ENCODE data around the gene MRPL57. TPM values are rescaled to one million over a fixed set of nuclear protein-coding genes. Genes with fewer than 3 reads are reported as not detected.
A peak's percentile ranks its signal among the peaks of the same experiment; 100 is the strongest.
"Not testable (repeated sequence)": the region's sequence is repeated elsewhere in the genome, so short reads cannot be mapped to it uniquely, and the experiment has no call there.

Gene MRPL57
- total RNA-seq, 5 donors from 2014 or later (not counting 1 experiment from before 2014, with no cell fraction given): 11.0 to 18.6 (median 16.4) TPM

DNA sequence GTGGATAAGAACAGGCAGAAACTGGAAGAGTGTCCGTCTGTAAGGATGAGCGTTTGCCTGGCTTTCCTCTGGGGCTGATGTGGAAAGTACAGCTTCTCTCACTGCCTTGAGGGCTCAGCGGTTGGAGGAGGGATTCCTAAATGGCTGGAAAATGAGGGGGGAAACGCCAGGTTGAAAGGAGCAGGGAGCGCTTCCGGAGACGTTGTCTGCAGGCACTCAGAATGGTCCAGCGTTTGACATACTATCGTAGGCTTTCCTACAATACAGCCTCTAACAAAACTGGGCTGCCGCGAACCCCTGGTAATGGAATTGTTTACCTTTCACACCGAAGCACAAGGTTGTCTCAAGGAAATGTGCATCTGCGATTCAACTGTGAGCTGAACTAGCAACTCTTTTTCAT, 39.9 kb downstream of the MRPL57 start:
- POLR2A ChIA-PET: no interaction called here
- H3K27me3 Mint-ChIP-seq: peaks cover 25 to 27% of the 10 kb centered on the region in 2 donors

DNA sequence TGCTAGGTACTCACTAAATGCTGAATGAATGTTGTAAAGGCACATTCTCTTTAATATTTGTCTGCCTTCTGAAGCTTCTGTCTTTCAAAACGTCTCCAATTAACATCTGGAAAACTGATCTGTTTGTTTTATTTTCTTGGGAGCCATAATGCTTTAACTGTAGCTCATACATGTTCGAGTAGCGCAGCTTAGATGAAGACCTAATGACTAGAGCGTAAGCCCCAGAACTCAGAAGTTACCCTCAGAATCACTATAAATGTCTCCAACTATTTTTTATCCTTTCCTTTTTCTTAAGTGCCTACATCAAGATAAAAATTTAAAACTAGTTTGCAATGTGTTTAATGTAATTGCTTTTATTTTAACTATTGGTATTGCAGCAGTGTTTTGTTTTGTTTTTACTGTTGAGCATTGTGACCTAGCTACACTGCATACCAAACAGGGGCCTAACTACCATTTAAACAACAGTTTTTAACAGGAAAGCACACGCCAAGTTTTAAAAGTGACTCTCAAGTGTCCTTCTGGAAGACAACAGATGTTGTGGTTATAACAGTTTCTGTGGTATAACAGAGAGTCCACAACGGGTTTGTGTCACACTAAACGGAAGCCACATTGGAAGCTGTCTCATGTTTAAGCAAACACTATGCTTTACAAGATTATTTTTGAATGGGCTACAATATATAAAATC, 42.0 kb downstream of the MRPL57 start:
- no peak overlapping the region for H3K27ac ChIP-seq (ENCODE audit: low read length)
- CTCF ChIA-PET: interaction anchor here (0.7 to 0.9 kb wide), 3 partner anchors 259 to 1015 kb away, joined by 3 read pairs; no protein-coding TSS in a partner anchor
- H3K4me3 ChIP-seq (ENCODE audit: control insufficient read depth in 1 of 2, extremely low read depth in 1 of 2, low read length in 1 of 2): no peak overlapping the region
- H3K36me3 ChIP-seq (ENCODE audit: control insufficient read depth in 2 of 2, extremely low read depth in 1 of 2, insufficient read depth in 1 of 2, low read length in 1 of 2): no peaks in the 10 kb centered on the region
- peaks cover 17 to 20% (median 18%) of the 10 kb centered on the region in 3 donors for H3K4me1 Mint-ChIP-seq
- POLR2A ChIA-PET: no interaction called here
- H3K27ac Mint-ChIP-seq: no peak overlapping the region
- ATAC-seq (replicated peaks in 1 of 4) (peak in 3 of 4 experiments; percentile 43 to 51 (median 46)), DNase-seq (peak in 2 of 35 experiments; percentile 3 to 17)
- WGBS (ENCODE audit: insufficient coverage): 14% methylated on average over 1 of the region's 7 CpGs
- peaks cover 2 to 13% (median 7%) of the 10 kb centered on the region in 3 donors for H3K9me3 Mint-ChIP-seq
- peaks cover 4 to 7% of the 10 kb centered on the region in 2 experiments for H3K4me1 ChIP-seq (ENCODE audit: control insufficient read depth in 1 of 2, extremely low read depth in 1 of 2, insufficient read depth in 2 of 2, low read length in 2 of 2)
- H3K4me3 Mint-ChIP-seq: no peak overlapping the region
- H3K27me3 ChIP-seq (replicated peaks in 1 of 2; ENCODE audit: control insufficient read depth in 2 of 2, extremely low read depth in 1 of 2, insufficient read depth in 2 of 2, low read length in 1 of 2): no peaks in the 10 kb centered on the region
- peaks cover 12 to 17% of the 10 kb centered on the region in 2 donors for H3K27me3 Mint-ChIP-seq
- no peaks in the 10 kb centered on the region for H3K9me3 ChIP-seq
- peaks cover 3% of the 10 kb centered on the region for H3K36me3 Mint-ChIP-seq

More for the DNA sequence above, 39.9 kb downstream of the MRPL57 start:
- ATAC-seq (replicated peaks in 1 of 4): no peak
- peaks cover 3% of the 10 kb centered on the region for H3K36me3 Mint-ChIP-seq
- no peak overlapping the region for H3K4me3 ChIP-seq (ENCODE audit: control insufficient read depth in 1 of 2, extremely low read depth in 1 of 2, low read length in 1 of 2)
- no peak overlapping the region for H3K4me3 Mint-ChIP-seq
- peaks cover 0 to 7% of the 10 kb centered on the region in 2 experiments for H3K27me3 ChIP-seq (replicated peaks in 1 of 2; ENCODE audit: control insufficient read depth in 2 of 2, extremely low read depth in 1 of 2, insufficient read depth in 2 of 2, low read length in 1 of 2)
- H3K4me1 Mint-ChIP-seq: peaks cover 17 to 20% (median 18%) of the 10 kb centered on the region in 3 donors
- CTCF ChIA-PET: no interaction called here
- H3K27ac Mint-ChIP-seq: no peak overlapping the region
- H3K27ac ChIP-seq (ENCODE audit: low read length): no peak overlapping the region
- 66% methylated on average over 8 of the region's 13 CpGs for WGBS (ENCODE audit: insufficient coverage)
- no peaks in the 10 kb centered on the region for H3K36me3 ChIP-seq (ENCODE audit: control insufficient read depth in 2 of 2, extremely low read depth in 1 of 2, insufficient read depth in 1 of 2, low read length in 1 of 2)
- H3K9me3 Mint-ChIP-seq: peaks cover 2 to 20% (median 12%) of the 10 kb centered on the region in 3 donors
- H3K9me3 ChIP-seq: no peaks in the 10 kb centered on the region
- peaks cover 4 to 7% of the 10 kb centered on the region in 2 experiments for H3K4me1 ChIP-seq (ENCODE audit: control insufficient read depth in 1 of 2, extremely low read depth in 1 of 2, insufficient read depth in 2 of 2, low read length in 2 of 2)
- no peak for DNase-seq

DNA sequence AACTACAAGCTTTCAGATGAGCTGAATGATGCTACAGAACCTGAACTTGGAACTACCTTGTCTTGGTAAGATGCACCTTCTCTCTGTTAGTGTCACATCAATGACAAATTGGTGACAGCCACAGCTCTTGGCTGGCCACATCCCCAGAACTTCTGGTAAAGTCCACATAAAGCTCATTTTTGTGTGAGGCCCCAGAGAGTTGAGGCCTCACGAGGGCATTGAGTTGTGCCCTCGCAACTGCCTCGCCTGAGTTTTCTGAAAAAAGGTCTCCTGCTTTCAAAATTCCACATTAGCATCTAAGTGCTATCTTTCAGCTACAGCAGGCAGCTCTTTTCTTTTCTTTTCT, 42.6 kb downstream of the MRPL57 start:
- H3K27me3 Mint-ChIP-seq: peaks cover 8 to 13% of the 10 kb centered on the region in 2 donors

DNA sequence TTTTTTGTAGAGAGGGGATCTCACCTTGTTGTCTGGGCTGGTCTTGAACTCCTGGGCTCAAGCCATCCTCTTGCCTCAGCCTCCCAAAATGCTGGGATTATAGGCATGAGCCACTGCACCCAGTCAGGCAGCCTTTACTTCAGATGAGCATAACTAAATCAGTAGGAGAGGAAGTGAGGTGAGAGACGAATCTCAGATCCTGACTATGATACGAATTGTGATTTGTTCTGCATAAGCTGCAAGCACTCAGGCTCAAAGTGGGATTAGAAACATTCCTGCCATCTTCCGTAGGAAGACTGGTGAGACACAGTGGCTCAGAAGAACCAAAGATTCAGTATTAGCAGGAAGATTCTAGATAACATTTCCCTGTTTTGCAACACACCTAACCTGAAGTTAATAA, 43.3 kb downstream of the MRPL57 start:
- H3K4me3 ChIP-seq (ENCODE audit: control insufficient read depth in 1 of 2, extremely low read depth in 1 of 2, low read length in 1 of 2); DNase-seq; H3K27me3 ChIP-seq (replicated peaks in 1 of 2; ENCODE audit: control insufficient read depth in 2 of 2, extremely low read depth in 1 of 2, insufficient read depth in 2 of 2, low read length in 1 of 2); H3K4me1 ChIP-seq (ENCODE audit: control insufficient read depth in 1 of 2, extremely low read depth in 1 of 2, insufficient read depth in 2 of 2, low read length in 2 of 2); H3K9me3 ChIP-seq; ATAC-seq (replicated peaks in 1 of 4); H3K36me3 Mint-ChIP-seq; CTCF ChIA-PET; POLR2A ChIA-PET; H3K36me3 ChIP-seq (ENCODE audit: control insufficient read depth in 2 of 2, extremely low read depth in 1 of 2, insufficient read depth in 1 of 2, low read length in 1 of 2); H3K27ac ChIP-seq (ENCODE audit: low read length); H3K27ac Mint-ChIP-seq; H3K4me3 Mint-ChIP-seq: not testable (repeated sequence)
- peaks cover 17 to 20% (median 18%) of the 10 kb centered on the region in 3 donors for H3K4me1 Mint-ChIP-seq
- H3K9me3 Mint-ChIP-seq: peaks cover 2 to 13% (median 7%) of the 10 kb centered on the region in 3 donors
- WGBS (ENCODE audit: insufficient coverage): 32% methylated on average over 2 of the region's 3 CpGs
- H3K27me3 Mint-ChIP-seq: peaks cover 9 to 13% of the 10 kb centered on the region in 2 donors

More for the DNA sequence above, 42.6 kb downstream of the MRPL57 start:
- Histone ChIP-seq H3K4me1 (ENCODE audit: control insufficient read depth in 1 of 2, extremely low read depth in 1 of 2, insufficient read depth in 2 of 2, low read length in 2 of 2) (peaks cover 4 to 7% of the 10 kb centered on the region in 2 experiments), H3K9me3 (no peaks in the 10 kb centered on the region), H3K27me3 (replicated peaks in 1 of 2; ENCODE audit: control insufficient read depth in 2 of 2, extremely low read depth in 1 of 2, insufficient read depth in 2 of 2, low read length in 1 of 2) (no peaks in the 10 kb centered on the region), H3K27ac (ENCODE audit: low read length) (no peak overlapping the region), H3K36me3 (ENCODE audit: control insufficient read depth in 2 of 2, extremely low read depth in 1 of 2, insufficient read depth in 1 of 2, low read length in 1 of 2) (no peaks in the 10 kb centered on the region), H3K4me3 (ENCODE audit: control insufficient read depth in 1 of 2, extremely low read depth in 1 of 2, low read length in 1 of 2) (no peak overlapping the region)
- ChIA-PET CTCF (interaction anchor here (0.7 to 0.9 kb wide), 2 partner anchors 258 to 1015 kb away, joined by 3 read pairs; no protein-coding TSS in a partner anchor), POLR2A (no interaction called here)
- ATAC-seq (replicated peaks in 1 of 4) (peak in 1 of 4 experiments; percentile 26), DNase-seq (no peak)
- Mint-ChIP-seq H3K36me3 (peaks cover 3% of the 10 kb centered on the region), H3K4me1 (peaks cover 17 to 20% (median 18%) of the 10 kb centered on the region in 3 donors), H3K4me3 (no peak overlapping the region), H3K27ac (no peak overlapping the region), H3K9me3 (peaks cover 2 to 13% (median 7%) of the 10 kb centered on the region in 3 donors)
- WGBS (ENCODE audit: insufficient coverage): 15% methylated on average over 3 of the region's 3 CpGs

DNA sequence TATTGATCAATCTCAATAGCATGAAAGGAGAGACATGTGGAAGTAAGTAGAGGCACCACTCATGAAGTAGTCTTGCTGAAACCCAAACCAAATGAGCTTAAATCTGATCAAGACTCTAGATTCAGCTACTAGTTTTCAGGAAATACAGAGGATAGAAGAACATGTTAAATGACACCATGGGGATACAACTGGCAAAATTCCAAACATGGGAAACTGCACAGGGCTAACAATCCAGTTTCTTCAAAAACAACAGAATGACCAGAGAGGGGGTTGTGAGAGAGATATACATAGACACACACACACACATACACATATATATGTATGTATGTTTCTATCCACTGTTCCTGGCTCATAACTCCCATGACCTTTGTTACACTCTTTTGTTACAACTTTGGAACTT, 44.8 kb downstream of the MRPL57 start:
- no peak overlapping the region for H3K27ac Mint-ChIP-seq
- H3K27me3 ChIP-seq (replicated peaks in 1 of 2; ENCODE audit: control insufficient read depth in 2 of 2, extremely low read depth in 1 of 2, insufficient read depth in 2 of 2, low read length in 1 of 2): peaks cover 0 to 4% of the 10 kb centered on the region in 2 experiments
- H3K36me3 Mint-ChIP-seq: peaks cover 3% of the 10 kb centered on the region
- H3K4me3 ChIP-seq (ENCODE audit: control insufficient read depth in 1 of 2, extremely low read depth in 1 of 2, low read length in 1 of 2): no peak overlapping the region
- ChIA-PET POLR2A (interaction anchor here in 1 of 2 donors (0.7 kb wide), 1 partner anchor 360 kb away, joined by 5 read pairs; no protein-coding TSS in a partner anchor), CTCF (no interaction called here)
- DNase-seq (no peak), ATAC-seq (replicated peaks in 1 of 4) (no peak)
- peaks cover 4 to 7% of the 10 kb centered on the region in 2 experiments for H3K4me1 ChIP-seq (ENCODE audit: control insufficient read depth in 1 of 2, extremely low read depth in 1 of 2, insufficient read depth in 2 of 2, low read length in 2 of 2)
- H3K36me3 ChIP-seq (ENCODE audit: control insufficient read depth in 2 of 2, extremely low read depth in 1 of 2, insufficient read depth in 1 of 2, low read length in 1 of 2): no peaks in the 10 kb centered on the region
- H3K9me3 ChIP-seq: no peaks in the 10 kb centered on the region
- H3K9me3 Mint-ChIP-seq: peaks cover 2 to 13% (median 7%) of the 10 kb centered on the region in 3 donors
- H3K27ac ChIP-seq (ENCODE audit: low read length): no peak overlapping the region
- H3K4me1 Mint-ChIP-seq: peaks cover 17 to 20% (median 18%) of the 10 kb centered on the region in 3 donors
- H3K27me3 Mint-ChIP-seq: peaks cover 9 to 11% of the 10 kb centered on the region in 2 donors
- no peak overlapping the region for H3K4me3 Mint-ChIP-seq

DNA sequence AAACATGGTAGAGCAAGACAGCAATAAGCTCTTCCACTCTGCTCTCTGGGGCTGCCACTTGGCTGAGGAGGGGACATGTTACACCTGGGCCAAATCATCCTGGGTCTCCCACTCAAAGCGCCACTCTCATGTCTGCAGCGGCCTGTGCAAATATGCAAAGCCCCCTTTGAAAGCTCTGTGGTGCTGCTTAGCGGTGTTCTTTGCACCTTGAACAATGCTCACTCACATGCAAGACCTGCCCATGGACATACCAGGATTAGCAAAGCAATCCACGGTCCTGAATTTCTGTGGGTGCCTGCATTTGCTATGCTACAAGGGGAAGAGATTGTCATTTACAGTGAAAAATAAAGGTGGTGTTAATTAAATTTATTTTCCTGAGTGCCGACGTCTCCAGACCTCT, 48.6 kb downstream of the MRPL57 start:
- peaks cover 0 to 1% (median 0%) of the 10 kb centered on the region in 3 donors for H3K4me1 Mint-ChIP-seq
- H3K27me3 Mint-ChIP-seq: peaks cover 11 to 14% of the 10 kb centered on the region in 2 donors
- H3K4me3 ChIP-seq (ENCODE audit: control insufficient read depth in 1 of 2, extremely low read depth in 1 of 2, low read length in 1 of 2): no peak overlapping the region
- ATAC-seq (replicated peaks in 1 of 4) (no peak), DNase-seq (no peak)
- H3K9me3 ChIP-seq: no peaks in the 10 kb centered on the region
- POLR2A ChIA-PET: no interaction called here
- H3K27me3 ChIP-seq (replicated peaks in 1 of 2; ENCODE audit: control insufficient read depth in 2 of 2, extremely low read depth in 1 of 2, insufficient read depth in 2 of 2, low read length in 1 of 2): peaks cover 0 to 9% of the 10 kb centered on the region in 2 experiments
- CTCF ChIA-PET: no interaction called here
- 85% methylated on average over 5 of the region's 6 CpGs for WGBS (ENCODE audit: insufficient coverage)
- H3K27ac Mint-ChIP-seq: no peak overlapping the region
- no peak overlapping the region for H3K27ac ChIP-seq (ENCODE audit: low read length)
- peaks cover 3% of the 10 kb centered on the region for H3K36me3 Mint-ChIP-seq
- no peaks in the 10 kb centered on the region for H3K4me1 ChIP-seq (ENCODE audit: control insufficient read depth in 1 of 2, extremely low read depth in 1 of 2, insufficient read depth in 2 of 2, low read length in 2 of 2)
- no peak overlapping the region for H3K4me3 Mint-ChIP-seq
- peaks cover 2 to 13% (median 7%) of the 10 kb centered on the region in 3 donors for H3K9me3 Mint-ChIP-seq
- no peaks in the 10 kb centered on the region for H3K36me3 ChIP-seq (ENCODE audit: control insufficient read depth in 2 of 2, extremely low read depth in 1 of 2, insufficient read depth in 1 of 2, low read length in 1 of 2)

All from T-cell (primary cell).